DMS114 treated with DMSO at 0.1 percent for 48 hours (cell line): ENCODE data around the gene UBA1.
"Not testable (repeated sequence)": the region's sequence is repeated elsewhere in the genome, so short reads cannot be mapped to it uniquely, and the experiment has no call there.

ENCODE experiments used
- DNase-seq: peaks from one replicate; lab custom pipeline; 2025; ENCODE audit not compliant: unreplicated experiment; lab: John Stamatoyannopoulos, UW

The UBA1 gene

DNA sequence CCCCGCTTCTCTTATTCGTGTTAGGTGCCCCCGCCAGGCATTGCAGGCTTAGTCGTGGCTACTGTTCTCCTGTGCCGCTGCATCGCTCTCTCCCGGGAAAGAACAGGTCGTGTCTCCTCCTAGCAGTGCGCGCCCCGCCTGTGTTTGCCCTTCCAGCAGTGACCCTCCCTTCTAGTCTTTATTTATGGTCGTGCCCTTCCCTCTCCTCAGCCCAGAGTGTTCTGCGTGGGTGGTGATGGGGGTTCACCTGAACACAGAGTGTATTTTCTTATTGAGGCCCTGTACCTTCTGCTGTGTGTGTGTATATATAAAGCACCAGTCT is 54.3 kb downstream of the UBA1 start:
- DNase-seq, result no peak

DNA sequence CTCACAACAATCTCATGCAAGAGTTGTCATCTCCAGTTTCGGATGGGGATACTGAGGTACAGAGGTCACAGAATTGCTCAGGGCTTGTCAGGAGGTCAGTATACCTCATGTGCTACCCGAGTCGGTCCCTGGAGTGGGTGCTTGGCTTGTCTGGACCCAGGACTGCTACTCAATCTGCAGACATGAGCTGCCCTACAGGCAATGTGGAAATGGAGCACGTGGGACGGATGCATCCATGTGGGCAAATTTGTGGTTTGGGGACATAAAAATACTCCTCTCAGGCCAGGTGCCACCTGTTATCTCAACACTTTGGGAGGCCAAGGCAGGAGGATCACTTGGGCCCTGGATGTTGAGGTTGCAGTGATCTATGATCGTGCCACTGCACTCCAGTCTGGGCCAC is 54.9 kb downstream of the UBA1 start:
- no peak for DNase-seq

DNA sequence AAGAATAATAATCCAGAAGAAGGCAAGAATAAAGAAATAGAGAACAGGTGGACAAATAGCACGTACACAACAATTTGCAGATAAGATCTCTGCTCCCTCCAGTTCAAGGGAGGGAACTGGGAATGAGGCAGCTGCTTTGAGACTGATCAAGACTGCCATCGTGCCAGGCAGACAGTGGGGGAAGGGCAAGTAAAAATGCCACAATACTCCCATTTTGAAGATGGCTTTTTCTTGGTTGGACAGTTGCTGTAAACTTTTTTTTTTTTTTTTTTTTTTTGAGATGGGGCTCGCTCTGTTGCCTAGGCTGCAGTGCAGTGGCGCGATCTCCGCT is 56.4 kb downstream of the UBA1 start:
- DNase-seq, result no peak

DNA sequence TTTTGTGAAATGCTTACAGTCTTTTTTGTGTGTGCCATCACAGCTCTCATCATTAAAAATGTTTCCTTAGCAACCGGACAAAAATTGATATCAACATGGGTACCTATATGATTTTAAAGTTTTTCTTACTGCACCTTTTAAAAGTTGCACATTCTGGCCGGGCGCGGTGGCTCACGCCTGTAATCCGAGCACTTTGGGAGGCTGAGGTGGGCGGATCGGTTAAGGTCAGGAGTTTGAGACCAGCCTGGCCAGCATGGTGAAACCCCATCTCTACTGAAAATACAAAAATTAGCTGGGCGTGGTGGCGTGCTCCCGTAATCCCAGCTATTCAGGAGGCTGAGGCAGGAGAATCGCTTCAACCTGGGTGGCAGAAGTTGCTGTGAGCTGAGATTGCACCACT is 64.0 kb downstream of the UBA1 start:
- DNase-seq, result not testable (repeated sequence)
